Astrocyte (in vitro differentiated cells and primary cell): ENCODE data around the gene FAM200B. TPM values are rescaled to one million over a fixed set of nuclear protein-coding genes. Genes with fewer than 3 reads are reported as not detected.
A peak's percentile ranks its signal among the peaks of the same experiment; 100 is the strongest.

Experiments used
- DNase-seq: peaks from one replicate; pipeline ENCODE4 v3.0.0-alpha.2; 2010; ENCODE audit warnings: low read depth
- FAIRE-seq: peaks from 2 replicates; lab custom pipeline; 2011; peaks lifted over from hg19 to GRCh38; lab: Jason Lieb, UNC
- H2AFZ ChIP-seq: 2 replicates; pipeline ENCODE4 v1.6.0; 2012; ENCODE audit warnings: low read depth, low read length, inconsistent platforms
- H3K27ac ChIP-seq: 2 replicates; pipeline ENCODE4 v1.5.1; 2011; ENCODE audit warnings: low read depth, low read length, inconsistent platforms
- H3K27me3 ChIP-seq: 2 replicates; pipeline ENCODE4 v1.6.0; 2011; ENCODE audit warnings: low read length, inconsistent platforms; ENCODE audit not compliant: insufficient read depth
- H3K36me3 ChIP-seq: 2 replicates; pipeline ENCODE4 v1.5.1; 2011; ENCODE audit warnings: low read length, inconsistent platforms; ENCODE audit not compliant: insufficient read depth
- H3K4me1 ChIP-seq: 2 replicates; pipeline ENCODE4 v1.5.1; 2011; ENCODE audit warnings: low read length, inconsistent platforms; ENCODE audit not compliant: insufficient read depth
- H3K4me2 ChIP-seq: 2 replicates; pipeline ENCODE4 v1.6.0; 2012; ENCODE audit warnings: low read length, inconsistent platforms
- H3K4me3 ChIP-seq: 2 replicates; pipeline ENCODE4 v1.5.1; 2011; ENCODE audit warnings: low read depth, mild to moderate bottlenecking, low read length, inconsistent platforms; ENCODE audit not compliant: insufficient read depth
- H3K79me2 ChIP-seq: 2 replicates; pipeline ENCODE4 v1.6.0; 2012; ENCODE audit warnings: mild to moderate bottlenecking, low read length, inconsistent platforms; ENCODE audit not compliant: insufficient read depth
- H3K9ac ChIP-seq: 2 replicates; pipeline ENCODE4 v1.6.0; 2012; ENCODE audit warnings: mild to moderate bottlenecking, low read length, inconsistent platforms
- H3K9me3 ChIP-seq: 2 replicates; pipeline ENCODE4 v1.5.1; 2012; ENCODE audit warnings: low read depth, mild to moderate bottlenecking, low read length, inconsistent platforms; ENCODE audit not compliant: insufficient read depth
- H4K20me1 ChIP-seq: 2 replicates; pipeline ENCODE4 v1.6.0; 2012; ENCODE audit warnings: low read length, inconsistent platforms; ENCODE audit not compliant: insufficient read depth
- H3K27ac Mint-ChIP-seq: one replicate; pipeline ENCODE4 v1.8.0; 2021; ENCODE audit warnings: mild to moderate bottlenecking, mixed read lengths; ENCODE audit not compliant: unreplicated experiment
- H3K27me3 Mint-ChIP-seq: one replicate; pipeline ENCODE4 v1.8.0; 2021; ENCODE audit warnings: low read depth, mixed read lengths; ENCODE audit not compliant: unreplicated experiment
- H3K36me3 Mint-ChIP-seq: one replicate; pipeline ENCODE4 v1.8.0; 2021; ENCODE audit warnings: low read depth, mixed read lengths; ENCODE audit not compliant: unreplicated experiment
- H3K4me1 Mint-ChIP-seq: one replicate; pipeline ENCODE4 v1.8.0; 2021; ENCODE audit warnings: low read depth, mixed read lengths; ENCODE audit not compliant: unreplicated experiment
- H3K4me3 Mint-ChIP-seq: one replicate; pipeline ENCODE4 v1.8.0; 2021; ENCODE audit warnings: mild to moderate bottlenecking, moderate library complexity, mixed read lengths; ENCODE audit not compliant: unreplicated experiment
- H3K9me3 Mint-ChIP-seq: one replicate; pipeline ENCODE4 v1.8.0; 2021; ENCODE audit warnings: mild to moderate bottlenecking, mixed read lengths; ENCODE audit not compliant: unreplicated experiment
- EZH2 ChIP-seq: IDR thresholded peaks from 2 replicates; pipeline ENCODE4 v1.6.1; 2012; ENCODE audit warnings: mild to moderate bottlenecking, low read length, inconsistent platforms; ENCODE audit not compliant: insufficient read depth
- total RNA-seq: library from RNA; stranded (reverse); gene quantifications from 2 replicates; pipeline ENCODE4 v1.2.1, GENCODE V29; 2021
- TF ChIP-seq, protein P1 (sequence below): IDR thresholded peaks from 2 replicates; pipeline ENCODE4 v1.5.1; 2011; ENCODE audit warnings: low read depth, mild to moderate bottlenecking, inconsistent platforms, low read length, moderate library complexity; ENCODE audit not compliant: insufficient read depth

FAM200B gene
- total RNA-seq, 1 donor from 2014 or later: 74.7 TPM

DNA sequence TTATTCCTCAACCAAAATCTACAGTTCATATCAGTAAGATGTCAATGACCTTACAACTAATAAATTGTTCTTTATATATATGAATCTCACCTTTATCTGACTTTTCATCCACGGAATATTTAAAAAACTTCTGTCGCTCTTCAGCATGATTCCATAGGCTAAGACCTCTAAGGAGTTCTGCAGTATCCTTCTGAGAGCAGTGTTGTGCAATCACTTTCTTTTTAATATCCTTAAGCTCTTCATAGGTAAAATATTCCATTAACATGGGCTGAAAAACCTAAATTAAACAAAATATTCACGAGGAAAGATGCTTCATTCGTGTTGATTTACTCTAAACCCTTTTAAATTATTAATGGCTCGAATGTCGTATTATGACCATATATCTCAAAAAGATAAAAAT is 43.2 kb upstream of the FAM200B start:
- Histone ChIP-seq H3K79me2 (peaks cover 60% of the 10 kb centered on the region), H3K9me3 (no peaks in the 10 kb centered on the region), H3K27me3 (no peaks in the 10 kb centered on the region), H3K36me3 (peaks cover 27% of the 10 kb centered on the region), H3K4me3 (no peak overlapping the region), H3K4me2 (no peak overlapping the region), H3K4me1 (no peaks in the 10 kb centered on the region), H2AFZ (no peak overlapping the region), H3K27ac (no peak overlapping the region), H3K9ac (no peak overlapping the region), H4K20me1 (peaks cover 8% of the 10 kb centered on the region)
- TF ChIP-seq, protein P1, sequence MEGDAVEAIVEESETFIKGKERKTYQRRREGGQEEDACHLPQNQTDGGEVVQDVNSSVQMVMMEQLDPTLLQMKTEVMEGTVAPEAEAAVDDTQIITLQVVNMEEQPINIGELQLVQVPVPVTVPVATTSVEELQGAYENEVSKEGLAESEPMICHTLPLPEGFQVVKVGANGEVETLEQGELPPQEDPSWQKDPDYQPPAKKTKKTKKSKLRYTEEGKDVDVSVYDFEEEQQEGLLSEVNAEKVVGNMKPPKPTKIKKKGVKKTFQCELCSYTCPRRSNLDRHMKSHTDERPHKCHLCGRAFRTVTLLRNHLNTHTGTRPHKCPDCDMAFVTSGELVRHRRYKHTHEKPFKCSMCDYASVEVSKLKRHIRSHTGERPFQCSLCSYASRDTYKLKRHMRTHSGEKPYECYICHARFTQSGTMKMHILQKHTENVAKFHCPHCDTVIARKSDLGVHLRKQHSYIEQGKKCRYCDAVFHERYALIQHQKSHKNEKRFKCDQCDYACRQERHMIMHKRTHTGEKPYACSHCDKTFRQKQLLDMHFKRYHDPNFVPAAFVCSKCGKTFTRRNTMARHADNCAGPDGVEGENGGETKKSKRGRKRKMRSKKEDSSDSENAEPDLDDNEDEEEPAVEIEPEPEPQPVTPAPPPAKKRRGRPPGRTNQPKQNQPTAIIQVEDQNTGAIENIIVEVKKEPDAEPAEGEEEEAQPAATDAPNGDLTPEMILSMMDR: no peak
- TF ChIP-seq EZH2: no peak
- no peak overlapping the region for H3K27ac Mint-ChIP-seq
- peaks cover 2% of the 10 kb centered on the region for H3K36me3 Mint-ChIP-seq
- no peaks in the 10 kb centered on the region for H3K4me1 Mint-ChIP-seq
- H3K9me3 Mint-ChIP-seq: no peaks in the 10 kb centered on the region
- no peak for FAIRE-seq
- no peak overlapping the region for H3K4me3 Mint-ChIP-seq
- H3K27me3 Mint-ChIP-seq: no peaks in the 10 kb centered on the region
- DNase-seq: no peak

DNA sequence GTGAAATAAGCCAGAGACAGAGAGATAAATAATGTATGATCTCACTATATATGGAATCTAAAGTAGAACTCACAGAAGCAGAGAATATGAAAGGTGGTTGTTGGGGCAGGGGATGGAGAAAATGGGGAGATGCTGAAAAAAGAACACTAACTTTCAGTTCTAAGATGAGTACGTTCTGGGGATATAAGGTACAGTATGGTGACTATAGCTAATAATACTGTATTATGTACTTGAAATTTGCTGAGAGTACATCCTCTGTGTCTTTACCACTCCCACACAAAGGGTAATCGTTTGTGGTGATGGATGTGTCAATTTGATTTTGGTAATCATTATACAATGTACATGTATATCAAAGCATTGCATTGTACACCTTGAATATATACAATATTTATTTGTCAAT is 33.0 kb upstream of the FAM200B start:
- H3K4me1 Mint-ChIP-seq: peaks cover 28% of the 10 kb centered on the region
- FAIRE-seq: peak; percentile 45

More for the DNA sequence above, 33.0 kb upstream of the FAM200B start:
- H3K27me3 ChIP-seq: no peaks in the 10 kb centered on the region
- H3K9ac ChIP-seq: no peak overlapping the region
- H3K4me3 ChIP-seq: no peak overlapping the region
- TF ChIP-seq, protein P1: no peak
- TF ChIP-seq EZH2: no peak
- no peak overlapping the region for H3K27ac Mint-ChIP-seq
- H4K20me1 ChIP-seq: peaks cover 63% of the 10 kb centered on the region
- H3K4me3 Mint-ChIP-seq: no peak overlapping the region
- H3K27me3 Mint-ChIP-seq: no peaks in the 10 kb centered on the region
- H3K36me3 ChIP-seq: peaks cover 5% of the 10 kb centered on the region
- no peak overlapping the region for H3K27ac ChIP-seq
- no peaks in the 10 kb centered on the region for H3K9me3 ChIP-seq
- peaks cover 97% of the 10 kb centered on the region for H3K79me2 ChIP-seq
- no peaks in the 10 kb centered on the region for H3K36me3 Mint-ChIP-seq
- H3K4me1 ChIP-seq: peaks cover 16% of the 10 kb centered on the region
- H3K9me3 Mint-ChIP-seq: no peaks in the 10 kb centered on the region
- no peak overlapping the region for H2AFZ ChIP-seq
- H3K4me2 ChIP-seq: no peak overlapping the region
- DNase-seq: no peak
